ENCODE results near the gene AUNIP.

GRCh38 chr1:25836695-25837094, 22.6 kb downstream of the AUNIP start:
- TF ChIP-seq USF2 (CRISPR knock-in tag; IDR thresholded peaks at IDR 0.05) (no peak), CTCF (IDR thresholded peaks at IDR 0.05) (no peak), MAX (CRISPR knock-in tag; IDR thresholded peaks at IDR 0.05) (no peak), NR3C1 (CRISPR knock-in tag; conservative IDR thresholded peaks at IDR 0.05; ENCODE audit: low read depth) (no peak), ELF4 (CRISPR knock-in tag; IDR thresholded peaks at IDR 0.05; ENCODE audit: low read depth) (no peak), RELA (CRISPR knock-in tag; IDR thresholded peaks at IDR 0.05; ENCODE audit: borderline replicate concordance) (no peak), ZNF317 (CRISPR knock-in tag; IDR thresholded peaks at IDR 0.05; ENCODE audit: borderline replicate concordance, low read depth) (no peak), GABPB1 (CRISPR knock-in tag; IDR thresholded peaks at IDR 0.05) (no peak), NFATC4 (CRISPR knock-in tag; IDR thresholded peaks at IDR 0.05) (no peak), ZNF232 (CRISPR knock-in tag; IDR thresholded peaks at IDR 0.05) (no peak), PRDM15 (CRISPR knock-in tag; IDR thresholded peaks at IDR 0.05) (no peak), SP1 (CRISPR knock-in tag; conservative IDR thresholded peaks at IDR 0.05) (no peak), ERG (CRISPR knock-in tag; IDR thresholded peaks at IDR 0.05) (no peak)

Data from WTC11 (cell line).